NCI-H1436 (cell line): ENCODE data around the gene MELTF.

ENCODE experiments used
- DNase-seq: peaks from one replicate; lab custom pipeline; 2025; lab: John Stamatoyannopoulos, UW

The MELTF gene

GRCh38 chr3:197010556-197011351 is 18.9 kb downstream of the MELTF start:
- no peak for DNase-seq

GRCh38 chr3:197009532-197010019 is 20.0 kb downstream of the MELTF start:
- DNase-seq, result no peak

GRCh38 chr3:197008436-197009209 is 21.0 kb downstream of the MELTF start:
- DNase-seq, result no peak

- no peak for DNase-seq
Observed at GRCh38 chr3:197007953-197008352, 21.7 kb downstream of the MELTF start.

GRCh38 chr3:197007296-197007940 is 22.2 kb downstream of the MELTF start:
- DNase-seq, result no peak

GRCh38 chr3:197006860-197007259 is 22.8 kb downstream of the MELTF start:
- DNase-seq, result no peak

- DNase-seq, result no peak
Observed at GRCh38 chr3:197006446-197006845, 23.2 kb downstream of the MELTF start.

- DNase-seq, result peak; percentile 39
Observed at GRCh38 chr3:197003461-197004385, 25.9 kb downstream of the MELTF start.

- peak; percentile 95 for DNase-seq
Observed at GRCh38 chr3:197002701-197003454, 26.7 kb downstream of the MELTF start.

- no peak for DNase-seq
Observed at GRCh38 chr3:197001972-197002700, 27.5 kb downstream of the MELTF start.

- DNase-seq, result no peak
Observed at GRCh38 chr3:197001106-197001971, 28.3 kb downstream of the MELTF start.

- no peak for DNase-seq
Observed at GRCh38 chr3:197000211-197000610, 29.4 kb downstream of the MELTF start.

GRCh38 chr3:196998966-196999760 is 30.5 kb downstream of the MELTF start:
- DNase-seq, result no peak

- DNase-seq, result no peak
Observed at GRCh38 chr3:196997311-196997710, 32.3 kb downstream of the MELTF start.

- DNase-seq, result peak; percentile 50
Observed at GRCh38 chr3:196996454-196997265, 33.0 kb downstream of the MELTF start.

GRCh38 chr3:196995646-196996355 is 33.8 kb downstream of the MELTF start:
- no peak for DNase-seq

- DNase-seq, result no peak
Observed at GRCh38 chr3:196995027-196995426, 34.6 kb downstream of the MELTF start.
